ENCODE data around the gene KCTD2.

- TF ChIP-seq CTCF (IDR thresholded peaks at IDR 0.05) (no peak), POLR2A (IDR thresholded peaks at IDR 0.05) (no peak)
Measured at GRCh38 chr17:75087558-75088453, 40.8 kb downstream of the KCTD2 start, which contains the start of gene SLC16A5.

Data from testis (tissue), 2 donors.